Measurements from ENCODE around the gene DZIP3. TPM values are rescaled to one million over a fixed set of nuclear protein-coding genes. Genes with fewer than 3 reads are reported as not detected.

DZIP3 gene
- total RNA-seq, 1 experiment from 2014 or later: 25.3 TPM

GRCh38 chr3:108548886-108549285 is 40.6 kb upstream of the DZIP3 start:
- no peak for DNase-seq (ENCODE audit: low spot score)

More at GRCh38 chr3:108548886-108549285, 40.6 kb upstream of the DZIP3 start:
- POLR2A ChIA-PET: no interaction called here
- no peak for TF ChIP-seq NFE2L1 (CRISPR knock-in tag; IDR thresholded peaks at IDR 0.05)
- TF ChIP-seq ZNF263 (CRISPR knock-in tag; IDR thresholded peaks at IDR 0.05; ENCODE audit: low read depth): no peak
- no peak for TF ChIP-seq ATF2 (CRISPR knock-in tag; IDR thresholded peaks at IDR 0.05; ENCODE audit: borderline replicate concordance, low read depth)
- TF ChIP-seq EMX1 (CRISPR knock-in tag; IDR thresholded peaks at IDR 0.05): no peak
- TF ChIP-seq MAX (CRISPR knock-in tag; IDR thresholded peaks at IDR 0.05): no peak
- TF ChIP-seq TEAD1 (CRISPR knock-in tag; IDR thresholded peaks at IDR 0.05): no peak
- TF ChIP-seq RELA (CRISPR knock-in tag; IDR thresholded peaks at IDR 0.05; ENCODE audit: borderline replicate concordance): no peak
- TF ChIP-seq NFATC4 (CRISPR knock-in tag; IDR thresholded peaks at IDR 0.05): no peak
- TF ChIP-seq ATF6 (CRISPR knock-in tag; IDR thresholded peaks at IDR 0.05): no peak
- TF ChIP-seq KAT7 (CRISPR knock-in tag; IDR thresholded peaks at IDR 0.05; ENCODE audit: borderline replicate concordance): no peak
- no peak for TF ChIP-seq ZNF219 (CRISPR knock-in tag; IDR thresholded peaks at IDR 0.05; ENCODE audit: borderline replicate concordance)
- TF ChIP-seq PREB (CRISPR knock-in tag; IDR thresholded peaks at IDR 0.05; ENCODE audit: borderline replicate concordance): no peak
- TF ChIP-seq STAT6 (CRISPR knock-in tag; conservative IDR thresholded peaks at IDR 0.05; ENCODE audit: low read depth): no peak
- no peak for TF ChIP-seq ZNF512 (CRISPR knock-in tag; IDR thresholded peaks at IDR 0.05; ENCODE audit: borderline replicate concordance)
- no peak for TF ChIP-seq NR1H2 (CRISPR knock-in tag; IDR thresholded peaks at IDR 0.05)
- TF ChIP-seq GTF2I (CRISPR knock-in tag; conservative IDR thresholded peaks at IDR 0.05): no peak
- no peaks in the 10 kb centered on the region for H3K27me3 Mint-ChIP-seq (ENCODE audit: low read depth)
- 0 out of 2 replicates have a peak, but pooled peaks cover under 1% of the 10 kb centered on the region for H3K9me3 Mint-ChIP-seq
- peaks cover 22% of the 10 kb centered on the region for H3K36me3 Mint-ChIP-seq
- ATAC-seq: no peak
- no peak overlapping the region for H3K4me3 Mint-ChIP-seq
- H3K27ac Mint-ChIP-seq: no peak overlapping the region
- CTCF ChIA-PET: no interaction called here
- no peaks in the 10 kb centered on the region for H3K4me1 Mint-ChIP-seq

Measured in WTC11 (cell line).